NCI-H128 (cell line): Measurements from ENCODE around the gene ACRV1.
A peak's percentile ranks its signal among the peaks of the same experiment; 100 is the strongest.

Experiments
- DNase-seq: peaks from one replicate; lab custom pipeline; 2025; ENCODE audit not compliant: unreplicated experiment; lab: John Stamatoyannopoulos, UW

Gene ACRV1

DNA sequence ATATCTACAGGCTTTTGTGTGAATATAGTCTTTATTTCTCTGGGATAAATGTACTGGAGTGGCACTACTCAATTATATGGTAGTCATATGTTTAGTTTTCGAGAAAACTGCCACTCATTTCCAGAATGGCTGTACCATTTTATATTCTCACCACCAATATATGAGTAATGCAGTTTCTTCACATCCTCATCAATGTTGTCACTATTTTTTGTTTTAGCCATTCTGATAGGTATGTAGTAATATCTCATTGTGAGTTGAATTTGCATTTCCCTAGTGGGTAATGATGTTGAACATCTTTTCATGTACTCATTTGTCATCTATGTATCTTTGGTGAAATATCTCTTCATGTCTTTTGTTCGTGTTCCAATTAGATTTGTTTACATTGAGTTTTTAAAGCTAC, 18.0 kb downstream of the ACRV1 start:
- no peak for DNase-seq

- DNase-seq = no peak
Observed at GRCh38 chr11:125649465-125650166, 31.0 kb downstream of the ACRV1 start.

- DNase-seq = no peak
Observed at GRCh38 chr11:125645871-125646270, 34.8 kb downstream of the ACRV1 start.

GRCh38 chr11:125638315-125638714, 42.3 kb downstream of the ACRV1 start:
- no peak for DNase-seq

DNA sequence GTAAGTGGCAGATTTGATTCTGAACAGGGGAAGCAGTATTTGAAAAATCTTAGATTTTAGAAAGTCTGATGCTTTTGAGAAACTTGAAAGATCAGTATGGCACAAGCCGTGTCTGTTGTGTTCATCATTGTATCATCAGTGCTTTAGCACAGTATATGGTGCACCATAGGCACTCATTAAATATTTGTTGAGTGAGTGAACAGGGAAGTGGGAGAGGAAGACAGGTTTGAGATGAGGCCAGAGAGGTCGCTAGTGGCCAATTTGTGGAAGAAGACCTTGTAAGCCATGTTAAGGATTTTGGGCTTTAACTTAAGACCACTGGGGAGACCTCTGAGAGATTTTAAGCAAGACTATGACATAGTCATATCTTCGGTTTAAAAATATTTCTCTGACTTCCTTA, 42.8 kb downstream of the ACRV1 start:
- no peak for DNase-seq

- no peak for DNase-seq
Observed at GRCh38 chr11:125627236-125627910, 53.3 kb downstream of the ACRV1 start.

DNA sequence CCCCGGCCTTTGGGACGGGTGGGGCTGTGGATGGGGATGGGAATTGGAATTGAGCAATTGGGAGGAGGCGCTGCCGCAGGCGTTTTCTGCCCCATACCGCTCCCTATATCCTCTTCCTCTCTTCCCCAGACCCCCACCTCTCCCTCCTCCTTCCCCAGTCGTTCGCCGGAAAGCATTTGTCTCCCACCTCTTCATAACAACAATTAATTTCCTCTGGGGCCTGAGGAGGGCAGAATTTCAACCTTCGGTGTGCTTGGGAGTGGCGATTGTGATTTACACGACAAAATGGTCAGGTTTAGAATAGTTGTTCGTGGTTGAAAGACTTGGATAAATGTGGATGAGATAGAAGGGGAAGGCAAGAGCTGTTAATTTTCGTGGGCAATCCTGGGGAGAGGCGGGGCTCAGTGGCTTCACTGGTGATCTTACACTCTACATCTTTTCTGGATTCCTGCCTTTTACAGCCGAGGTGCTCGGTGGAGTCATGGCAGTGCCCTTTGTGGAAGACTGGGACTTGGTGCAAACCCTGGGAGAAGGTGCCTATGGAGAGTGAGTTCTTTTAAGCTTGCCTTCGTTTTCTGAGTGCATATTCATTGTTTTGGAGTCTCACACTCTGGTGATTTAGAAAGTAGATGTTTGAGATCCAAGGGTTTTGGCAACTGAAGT, 54.2 kb downstream of the ACRV1 start:
- DNase-seq = peak; percentile 52

GRCh38 chr11:125625630-125626287, 54.9 kb downstream of the ACRV1 start:
- peak; percentile 75 for DNase-seq

DNA sequence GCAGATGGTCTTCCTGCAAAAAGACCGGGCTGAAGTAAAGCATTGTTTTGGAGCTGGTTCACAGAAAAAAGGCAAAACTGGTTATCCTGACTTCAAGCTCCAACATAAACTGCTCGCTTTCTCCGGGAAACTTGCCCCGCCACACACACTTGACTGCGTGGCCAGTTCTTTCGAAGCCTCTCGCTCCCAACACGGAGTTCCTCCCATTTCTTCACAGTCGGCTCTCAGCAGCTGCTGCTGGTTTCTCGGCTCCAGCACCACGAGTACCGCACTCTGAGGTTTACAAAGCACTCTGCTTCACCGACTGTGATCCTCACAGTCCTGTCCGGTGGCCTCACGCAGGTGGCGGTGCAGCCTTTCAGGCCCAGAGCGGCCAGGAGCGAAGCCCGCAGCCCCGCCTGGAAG, 55.4 kb downstream of the ACRV1 start:
- DNase-seq = no peak

DNA sequence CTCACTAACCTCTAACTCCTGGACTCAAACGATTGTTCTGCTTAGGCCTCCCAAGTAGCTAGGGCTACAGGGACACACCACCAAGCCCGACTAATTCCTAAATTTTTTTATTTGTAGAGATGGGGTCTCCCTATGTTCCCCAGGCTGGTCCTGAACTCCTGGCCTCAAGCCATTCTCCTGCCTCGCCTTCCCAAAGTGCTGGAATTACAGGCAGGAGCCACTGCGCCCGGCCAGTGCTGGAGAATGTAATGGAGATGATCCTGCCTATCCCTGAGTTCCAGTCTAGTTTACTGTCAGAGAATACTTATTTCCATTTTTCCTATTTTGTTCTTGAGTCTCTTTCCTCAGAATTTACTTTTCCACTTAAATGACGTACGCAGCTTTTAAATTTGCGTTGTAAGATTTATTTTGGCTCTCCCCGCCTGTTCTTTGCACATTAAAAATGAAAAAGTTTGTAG, 55.9 kb downstream of the ACRV1 start, which contains the start of gene CHEK1:
TSS of gene CHEK1 (plus strand) at position 408 of the 458 bp plus-strand sequence. CDS start 1,606 bp downstream, outside the sequence.
- DNase-seq = no peak

DNA sequence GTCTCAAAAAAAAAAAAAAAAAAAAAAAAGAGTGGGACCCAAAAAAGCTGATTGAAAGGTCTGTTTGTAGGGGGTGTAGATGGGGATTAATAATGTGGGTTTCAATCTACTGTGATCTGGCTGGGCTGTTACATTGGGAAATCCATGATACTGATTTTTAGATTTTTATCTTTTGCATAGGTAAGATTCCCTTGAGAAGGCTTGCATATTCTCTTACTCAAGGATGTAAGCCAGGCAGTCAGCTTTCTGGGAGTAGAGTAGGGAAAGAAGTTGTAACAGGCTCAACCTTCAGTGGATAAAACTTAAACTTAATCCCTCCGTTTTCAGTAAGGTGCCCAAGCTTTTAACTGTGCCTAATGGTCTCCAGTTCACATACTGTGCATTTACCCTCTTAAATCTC, 57.6 kb downstream of the ACRV1 start:
- DNase-seq = no peak

DNA sequence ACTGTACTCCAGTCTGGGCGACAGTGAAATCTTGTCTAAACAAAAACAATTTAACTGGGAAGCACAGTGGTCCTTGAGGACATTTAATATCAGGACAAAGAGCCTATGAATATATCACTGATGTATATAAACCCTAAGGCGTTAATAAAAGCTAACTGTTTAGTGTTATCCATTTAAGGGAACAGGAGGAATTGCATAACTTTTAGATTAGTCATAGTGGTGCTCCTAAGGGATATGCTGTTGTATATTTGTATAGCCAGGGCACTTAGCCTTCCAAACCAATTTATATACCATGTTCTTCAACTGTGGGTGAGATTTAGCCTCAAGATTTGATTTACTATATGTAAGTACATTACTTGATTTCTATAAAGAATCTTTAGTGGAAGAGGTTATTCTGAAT, 58.7 kb downstream of the ACRV1 start:
- no peak for DNase-seq
